ENCODE measurements around the gene CLTCL1. TPM values are rescaled to one million over a fixed set of nuclear protein-coding genes. Genes with fewer than 3 reads are reported as not detected.

The CLTCL1 gene
- total RNA-seq, 4 donors from 2014 or later: 1.0 to 20.5 (median 11.4) TPM

GRCh38 chr22:19195796-19196731, 95.5 kb downstream of the CLTCL1 start:
- intact Hi-C loops (cut with DNase I; ENCODE audit: low total_unique reads): no loop called here
- no peak for DNase-seq
- Histone ChIP-seq H3K36me3 (no peaks in the 10 kb centered on the region), H3K27ac (no peak overlapping the region), H3K4me1 (no peaks in the 10 kb centered on the region), H3K9me3 (no peaks in the 10 kb centered on the region), H3K4me3 (no peak overlapping the region), H3K27me3 (no peaks in the 10 kb centered on the region)
- no peak for TF ChIP-seq CTCF (IDR thresholded peaks at IDR 0.05)
- TF ChIP-seq POLR2A (IDR thresholded peaks at IDR 0.05): no peak

- H3K27ac ChIP-seq: no peak overlapping the region
- intact Hi-C loops (cut with DNase I; ENCODE audit: low total_unique reads): no loop called here
Observed at GRCh38 chr22:19194766-19195536, 96.6 kb downstream of the CLTCL1 start.

GRCh38 chr22:19193879-19194278, 97.6 kb downstream of the CLTCL1 start:
- Histone ChIP-seq H3K9me3 (no peaks in the 10 kb centered on the region), H3K4me1 (no peaks in the 10 kb centered on the region), H3K36me3 (no peaks in the 10 kb centered on the region), H3K4me3 (no peak overlapping the region), H3K27me3 (no peaks in the 10 kb centered on the region), H3K27ac (no peak overlapping the region)
- no peak for TF ChIP-seq CTCF (IDR thresholded peaks at IDR 0.05)
- DNase-seq: no peak
- intact Hi-C loops (cut with DNase I; ENCODE audit: low total_unique reads): no loop called here

More at GRCh38 chr22:19194766-19195536, 96.6 kb downstream of the CLTCL1 start:
- no peak for TF ChIP-seq POLR2A (IDR thresholded peaks at IDR 0.05)
- TF ChIP-seq CTCF (IDR thresholded peaks at IDR 0.05): no peak
- DNase-seq: no peak
- Histone ChIP-seq H3K27me3 (no peaks in the 10 kb centered on the region), H3K36me3 (no peaks in the 10 kb centered on the region), H3K4me1 (no peaks in the 10 kb centered on the region), H3K4me3 (no peak overlapping the region), H3K9me3 (no peaks in the 10 kb centered on the region)

GRCh38 chr22:19187716-19188563, 103.6 kb downstream of the CLTCL1 start:
- intact Hi-C loops (cut with DNase I; ENCODE audit: low total_unique reads): no loop called here
- Histone ChIP-seq H3K27me3 (no peaks in the 10 kb centered on the region), H3K36me3 (no peaks in the 10 kb centered on the region), H3K4me1 (no peaks in the 10 kb centered on the region), H3K9me3 (no peaks in the 10 kb centered on the region), H3K27ac (no peak overlapping the region), H3K4me3 (no peak overlapping the region)
- no peak for DNase-seq
- TF ChIP-seq POLR2A (IDR thresholded peaks at IDR 0.05) (no peak), CTCF (IDR thresholded peaks at IDR 0.05) (no peak)
